Measurements from ENCODE around the gene GALNT1.
A peak's percentile ranks its signal among the peaks of the same experiment; 100 is the strongest.

The GALNT1 gene

DNA sequence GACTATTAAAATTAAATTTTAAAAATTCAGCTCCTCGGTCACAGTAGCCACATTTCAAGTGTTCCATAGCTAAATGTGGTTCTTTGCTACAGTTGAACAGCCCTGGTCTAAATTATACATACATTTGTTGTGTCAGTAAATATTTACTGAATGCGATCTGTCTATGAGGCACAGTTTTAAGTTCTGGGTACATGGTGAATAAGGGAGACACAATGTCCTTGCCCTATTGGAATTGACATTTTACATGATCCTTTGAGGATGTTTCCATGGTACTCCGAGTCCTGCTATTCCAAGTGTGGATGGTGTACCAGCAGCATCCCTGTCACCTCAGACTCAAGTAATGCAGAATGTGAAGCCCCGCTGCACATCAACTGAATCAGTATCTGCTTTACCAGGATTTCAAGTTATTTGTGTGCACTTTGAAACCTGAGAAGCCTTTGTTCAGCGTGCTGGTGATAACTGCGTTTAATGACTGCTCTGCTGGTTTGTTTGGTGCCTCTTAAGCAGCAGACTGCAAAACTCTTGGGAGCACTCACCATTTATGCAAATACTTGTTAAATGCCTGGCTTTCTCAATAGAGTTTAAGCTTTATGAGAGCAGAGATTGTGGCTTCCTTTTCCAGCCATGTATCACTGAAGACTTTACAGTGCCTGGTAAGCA lies 1.5 kb downstream of the GALNT1 start:
- DNase-seq: peak; percentile 31

DNA sequence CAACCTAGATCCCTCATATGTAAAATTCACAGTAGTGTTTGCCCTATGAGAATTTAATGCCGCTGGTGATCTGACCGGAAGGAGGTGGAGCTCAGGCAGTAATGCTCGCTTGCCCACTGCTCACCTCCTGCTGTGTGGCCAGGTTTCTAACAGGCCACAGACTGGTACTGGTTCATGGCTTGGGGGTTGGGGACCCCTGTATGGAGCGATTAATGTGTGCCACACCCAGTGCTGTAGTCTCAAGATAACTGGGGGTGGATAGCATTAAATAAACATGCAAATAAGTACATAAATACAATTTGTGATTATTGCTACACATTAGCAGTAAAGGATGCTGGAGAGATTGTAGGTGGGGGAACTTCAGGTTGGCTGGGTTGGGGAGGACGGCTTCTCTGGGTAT lies 3.2 kb downstream of the GALNT1 start:
- DNase-seq: no peak

DNA sequence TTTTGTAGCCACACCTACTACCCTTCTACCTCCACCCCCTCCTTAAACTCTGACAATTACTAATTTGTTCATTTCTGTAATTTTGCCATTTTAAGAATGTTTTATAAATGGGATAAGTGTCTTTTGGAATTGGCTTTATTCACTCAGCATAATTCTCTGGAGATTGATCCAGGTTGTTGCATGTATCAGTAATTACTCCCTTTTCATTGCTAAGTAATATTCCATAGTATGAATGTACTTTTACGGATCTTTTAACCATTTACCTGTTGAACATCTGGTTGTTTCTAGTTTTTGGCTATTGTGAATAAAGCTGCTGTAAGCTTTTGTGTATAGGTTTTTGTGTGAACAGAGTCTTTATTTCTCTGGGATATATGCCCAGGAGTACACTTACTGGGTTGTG lies 4.1 kb downstream of the GALNT1 start:
- no peak for DNase-seq

GRCh38 chr18:35588122-35588521 lies 6.6 kb downstream of the GALNT1 start:
- DNase-seq: no peak

- DNase-seq: no peak
Measured at GRCh38 chr18:35588995-35589394, 7.5 kb downstream of the GALNT1 start.

DNA sequence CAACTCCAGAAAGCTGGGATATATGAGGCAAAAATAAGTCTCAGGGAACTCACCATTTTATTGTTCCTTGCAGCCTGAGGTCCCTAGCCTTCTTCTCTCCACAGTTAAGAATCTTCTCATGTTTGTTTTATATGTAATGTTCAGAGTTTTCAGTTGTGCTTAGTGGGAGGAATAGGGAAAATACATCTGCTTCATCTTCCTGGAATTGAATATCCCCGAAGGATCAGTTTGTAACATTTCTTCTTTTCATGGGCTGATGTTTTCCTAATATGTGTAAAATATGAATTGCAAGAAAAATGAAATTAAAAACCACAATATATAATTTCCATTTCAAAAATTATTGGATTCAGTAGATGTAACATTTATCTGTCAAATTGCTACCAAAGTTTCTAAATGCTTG lies 8.0 kb downstream of the GALNT1 start:
- DNase-seq: no peak

GRCh38 chr18:35590935-35591334 lies 9.4 kb downstream of the GALNT1 start:
- no peak for DNase-seq

DNA sequence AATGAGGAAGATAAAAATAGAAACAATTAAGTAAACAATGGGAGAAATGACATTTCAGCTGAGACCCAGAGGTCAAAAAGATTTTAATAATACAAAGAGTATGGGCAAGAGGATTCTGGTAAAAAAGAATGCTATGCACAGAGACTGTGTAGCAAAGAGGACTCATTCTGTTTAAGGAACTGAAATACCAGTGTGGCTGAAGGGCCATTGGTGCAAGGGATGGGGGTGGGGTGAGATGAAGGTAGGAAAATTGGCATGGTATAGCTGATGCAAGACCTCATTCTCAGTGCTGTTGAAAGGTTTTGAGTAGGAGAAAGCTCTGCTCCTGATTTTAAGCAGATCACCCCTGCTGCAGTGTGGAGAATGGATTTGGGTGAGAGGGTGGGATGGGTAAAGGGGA lies 10.8 kb downstream of the GALNT1 start:
- peak; percentile 28 for DNase-seq

DNA sequence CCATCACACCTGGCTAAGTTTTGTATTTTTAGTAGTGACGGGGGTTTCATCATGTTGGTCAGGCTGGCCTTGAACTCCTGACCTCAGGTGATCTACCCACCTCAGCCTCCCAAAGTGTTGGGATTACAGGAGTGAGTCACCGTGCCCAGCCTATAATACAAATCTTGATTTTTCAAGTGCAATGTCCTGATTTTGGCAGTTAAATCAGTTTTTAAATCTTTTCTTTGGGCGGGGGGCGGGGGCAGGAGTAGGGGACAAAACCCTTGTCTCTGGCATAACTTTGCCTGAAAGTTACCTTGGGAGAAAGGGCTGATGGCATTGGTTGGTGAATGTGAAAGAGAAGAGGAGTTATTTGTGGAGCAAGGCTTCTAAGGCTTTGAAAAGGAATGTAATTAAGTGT lies 12.3 kb downstream of the GALNT1 start:
- no peak for DNase-seq

- no peak for DNase-seq
Measured at GRCh38 chr18:35597758-35598157, 16.2 kb downstream of the GALNT1 start.

DNA sequence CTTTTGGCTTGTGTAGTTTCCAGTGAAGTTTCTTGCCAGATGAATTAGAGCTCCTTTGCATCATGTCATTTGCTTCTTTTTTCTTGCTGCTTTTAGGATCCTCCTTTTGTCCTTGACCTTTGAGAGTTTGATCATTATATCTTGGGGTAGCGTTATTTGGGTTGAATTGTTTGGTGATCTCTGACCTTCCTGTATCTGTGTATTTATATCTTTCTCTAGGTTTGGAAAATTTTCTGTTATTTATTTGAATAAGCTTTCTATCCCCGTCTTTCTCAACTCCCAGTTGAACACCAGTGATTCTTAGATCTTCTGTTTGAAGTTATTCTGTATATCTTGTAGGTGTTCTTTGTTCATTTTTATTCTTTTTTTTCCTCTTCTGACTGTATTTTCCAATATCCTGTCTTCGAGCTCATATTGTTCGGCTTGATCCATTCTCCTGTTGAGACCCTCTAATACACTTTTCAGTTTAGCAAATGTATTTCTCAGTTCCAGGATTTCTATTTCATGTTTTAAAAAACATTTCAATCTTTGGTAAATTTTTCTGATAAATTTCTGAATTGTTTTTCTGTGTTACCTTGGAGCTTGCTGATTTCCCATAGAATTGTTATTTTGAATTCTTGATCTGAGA lies 20.8 kb downstream of the GALNT1 start:
- DNase-seq: no peak

DNA sequence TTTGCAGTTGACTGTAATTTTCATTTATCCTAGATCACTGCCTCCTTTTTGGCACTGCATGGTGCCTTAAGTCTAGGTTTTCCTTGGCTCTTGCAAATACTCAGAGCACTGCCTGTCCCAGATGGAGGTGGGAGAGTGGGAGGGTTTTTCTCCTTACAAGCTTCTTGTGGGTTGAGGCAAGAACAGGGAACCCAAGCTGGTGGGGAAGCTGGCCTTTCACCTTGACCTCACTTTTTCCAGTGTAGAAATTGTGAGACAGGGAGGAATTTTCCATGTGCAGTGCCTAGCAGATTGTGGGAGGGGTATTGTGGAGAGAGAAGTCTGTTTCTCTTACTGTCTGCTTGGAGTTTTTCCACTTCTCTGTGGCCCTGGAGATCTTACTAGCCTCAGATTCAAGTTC lies 21.5 kb downstream of the GALNT1 start:
- no peak for DNase-seq

DNA sequence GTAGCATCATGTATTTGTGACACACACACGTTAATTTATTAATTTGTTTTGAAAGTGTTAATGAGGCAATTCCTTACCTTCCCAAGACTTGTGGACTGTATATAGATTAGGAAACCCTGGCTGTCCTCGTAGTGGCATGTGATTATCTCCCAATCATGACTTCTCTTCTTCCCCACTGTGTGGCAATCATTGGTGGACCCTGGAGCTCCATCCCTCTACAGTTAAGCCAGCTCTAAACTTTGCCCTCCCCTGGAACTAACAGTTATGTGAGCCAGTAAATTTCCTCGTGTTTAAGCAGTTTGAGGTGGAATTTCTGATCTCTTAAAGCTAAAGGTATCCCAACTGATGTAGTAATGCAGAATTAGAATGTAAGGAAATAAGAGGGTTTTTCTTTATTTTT lies 22.0 kb downstream of the GALNT1 start:
- DNase-seq: no peak

DNA sequence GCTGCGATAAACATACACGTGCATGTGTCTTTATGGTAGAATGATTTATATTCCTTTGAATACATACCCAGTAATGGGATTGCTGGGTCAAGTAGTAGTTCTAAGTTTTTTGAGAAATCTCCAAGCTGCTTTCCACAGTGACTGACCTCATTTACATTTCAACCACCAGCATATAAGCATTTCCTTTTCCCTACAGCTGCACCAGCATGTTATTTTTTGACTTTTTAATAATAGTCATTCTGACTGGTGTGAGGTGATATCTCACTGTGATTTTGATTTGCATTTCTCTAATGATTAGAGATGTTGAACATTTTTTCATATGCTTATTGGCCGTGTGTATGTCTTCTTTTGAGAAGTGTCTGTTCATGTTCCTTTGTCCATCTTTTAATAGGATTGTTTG lies 22.8 kb downstream of the GALNT1 start:
- DNase-seq: no peak

GRCh38 chr18:35605686-35606417 lies 24.3 kb downstream of the GALNT1 start:
- DNase-seq: no peak

DNA sequence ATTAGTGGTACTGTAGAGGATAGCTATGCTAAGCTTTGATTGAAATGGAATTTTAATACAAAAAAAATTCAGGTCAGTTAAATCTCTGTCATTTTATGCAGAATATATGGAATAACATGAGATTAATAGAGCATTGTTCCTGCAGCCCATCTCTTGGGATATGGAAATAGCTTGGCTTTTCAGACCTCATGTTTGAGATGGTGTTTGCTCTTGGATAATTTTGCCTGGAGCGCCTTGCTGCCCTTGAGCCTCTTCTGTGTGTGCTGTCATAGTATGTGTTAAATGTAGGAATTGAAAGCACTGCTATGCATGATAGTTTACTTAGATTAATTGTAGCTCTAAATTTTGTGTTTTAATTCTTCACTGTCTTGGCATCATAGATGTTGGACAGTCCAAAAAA lies 27.7 kb downstream of the GALNT1 start:
- DNase-seq: no peak

- DNase-seq: no peak
Measured at GRCh38 chr18:35610089-35610488, 28.5 kb downstream of the GALNT1 start.

- no peak for DNase-seq
Measured at GRCh38 chr18:35610724-35611123, 29.2 kb downstream of the GALNT1 start.

DNA sequence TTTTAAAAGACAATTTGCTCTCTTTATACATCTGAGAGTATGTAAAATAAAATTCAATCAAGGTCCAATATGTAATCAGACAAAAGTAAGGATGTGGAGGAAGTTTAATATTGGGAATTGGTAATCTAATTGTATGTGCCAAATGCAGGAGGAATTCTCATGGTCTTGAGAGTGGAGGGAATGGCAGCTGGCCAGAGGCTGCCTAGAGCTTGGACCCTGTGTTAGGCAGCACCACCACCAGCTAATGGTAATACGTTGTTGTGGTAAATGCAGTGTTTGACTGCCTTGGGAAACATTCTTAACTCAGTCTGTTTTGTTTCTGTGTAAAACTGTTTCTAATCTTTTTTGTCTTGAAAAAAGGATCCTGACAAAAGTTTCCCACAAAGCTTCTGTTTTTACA lies 30.0 kb downstream of the GALNT1 start:
- DNase-seq: no peak

GRCh38 chr18:35616074-35616473 lies 34.5 kb downstream of the GALNT1 start:
- DNase-seq: no peak

GRCh38 chr18:35616664-35617423 lies 35.3 kb downstream of the GALNT1 start:
- DNase-seq: peak; percentile 71

DNA sequence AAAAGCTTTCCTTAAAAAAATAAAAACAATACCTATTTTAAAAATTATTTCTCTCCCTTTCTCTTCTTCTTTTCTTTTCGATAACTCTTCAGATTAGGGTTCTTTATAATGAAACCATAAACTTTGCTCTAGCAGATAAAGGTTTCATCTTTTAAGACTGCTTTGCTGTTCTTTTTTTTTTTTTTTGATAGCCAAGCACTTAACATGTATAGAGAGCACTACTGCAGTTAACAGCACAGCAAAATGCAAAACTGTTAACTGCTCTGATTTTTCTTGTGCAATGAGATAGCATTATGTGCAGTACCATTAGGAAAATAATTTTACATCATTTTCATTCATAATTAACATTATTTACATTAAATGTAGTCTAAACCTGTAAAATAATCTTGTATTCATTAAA lies 36.3 kb downstream of the GALNT1 start:
- no peak for DNase-seq

DNA sequence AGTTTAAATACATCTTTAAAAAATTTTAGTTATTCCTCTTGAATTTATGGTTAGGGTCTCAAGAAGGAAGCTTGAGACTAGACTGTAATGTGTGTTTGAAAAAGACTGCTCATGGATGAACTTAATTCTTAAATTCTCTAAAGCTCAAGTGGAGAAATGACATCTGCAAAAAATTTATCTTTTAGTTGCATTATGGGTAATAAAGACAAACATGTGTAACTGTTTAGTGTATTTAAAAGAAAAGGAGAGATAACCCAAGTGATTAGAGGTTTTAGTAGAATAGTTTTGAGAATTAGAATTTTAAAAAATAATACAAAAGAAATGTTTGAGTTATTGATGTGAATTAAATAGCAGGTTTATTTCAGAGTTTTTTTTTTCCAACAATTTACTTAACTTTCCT lies 36.7 kb downstream of the GALNT1 start:
- DNase-seq: no peak

- DNase-seq: peak; percentile 60
Measured at GRCh38 chr18:35618696-35619095, 37.2 kb downstream of the GALNT1 start.
